Fibroblast of lung (primary cell): Measurements from ENCODE around the gene MCTP1. TPM values are rescaled to one million over a fixed set of nuclear protein-coding genes. Genes with fewer than 3 reads are reported as not detected.

ENCODE experiments used
- DNase-seq, 2 donors: peaks; one replicate each; pipeline versions ENCODE4 v3.0.0 to v3.0.0-alpha.2; 2010; ENCODE audit warnings: low read depth in 2 of 2
- H2AFZ ChIP-seq: 2 replicates; pipeline ENCODE4 v1.5.1; 2012; ENCODE audit warnings: low read length, control low read depth, inconsistent platforms
- H3K27ac ChIP-seq: 2 replicates; pipeline ENCODE4 v1.5.1; 2011; ENCODE audit warnings: low read length, control low read depth; ENCODE audit not compliant: insufficient read depth
- H3K27me3 ChIP-seq: 2 replicates; pipeline ENCODE4 v1.5.1; 2011; ENCODE audit warnings: mild to moderate bottlenecking, low read length; ENCODE audit not compliant: control insufficient read depth, insufficient read depth
- H3K36me3 ChIP-seq: 2 replicates; pipeline ENCODE4 v1.5.1; 2011; ENCODE audit warnings: low read length; ENCODE audit not compliant: control insufficient read depth, insufficient read depth
- H3K4me1 ChIP-seq: 2 replicates; pipeline ENCODE4 v1.5.1; 2011; ENCODE audit warnings: low read length; ENCODE audit not compliant: control insufficient read depth, insufficient read depth; ENCODE audit errors: extremely low read depth
- H3K4me2 ChIP-seq: 2 replicates; pipeline ENCODE4 v1.5.1; 2011; ENCODE audit warnings: low read length, control low read depth; ENCODE audit not compliant: insufficient read depth; ENCODE audit errors: extremely low read depth
- H3K4me3 ChIP-seq, 4 experiments: fragments of 200-600 bp in 1 of 4; sonication (generic) in 1 of 4; replicated peaks in 1 of 4; 2 replicates each; pipeline ENCODE4 v1.5.1; 2011 to 2016; ENCODE audit warnings: low read length in 4 of 4, low read depth in 3 of 4, mild to moderate bottlenecking in 3 of 4, control low read depth in 2 of 4, inconsistent platforms in 1 of 4, mixed read lengths in 1 of 4; ENCODE audit not compliant: insufficient read depth in 1 of 4; ENCODE audit errors: control extremely low read depth in 1 of 4
- H3K79me2 ChIP-seq: 2 replicates; pipeline ENCODE4 v1.5.1; 2012; ENCODE audit warnings: mild to moderate bottlenecking, low read length, inconsistent platforms; ENCODE audit not compliant: control insufficient read depth, insufficient read depth
- H3K9ac ChIP-seq: 2 replicates; pipeline ENCODE4 v1.5.1; 2011; ENCODE audit warnings: mild to moderate bottlenecking, low read length, control low read depth; ENCODE audit not compliant: insufficient read depth
- H3K9me3 ChIP-seq: 2 replicates; pipeline ENCODE4 v1.5.1; 2012; ENCODE audit warnings: low read depth, low read length; ENCODE audit not compliant: control insufficient read depth, insufficient read depth
- H4K20me1 ChIP-seq: 2 replicates; pipeline ENCODE4 v1.5.1; 2011; ENCODE audit warnings: low read length; ENCODE audit not compliant: control insufficient read depth, insufficient read depth; ENCODE audit errors: extremely low read depth
- EZH2 ChIP-seq: IDR thresholded peaks from 2 replicates; pipeline ENCODE4 v1.5.1; 2012; ENCODE audit warnings: low read length, control low read depth, mild to moderate bottlenecking; ENCODE audit errors: missing control alignments
- polyA plus RNA-seq, 2 donors: library from polyadenylated mRNA; depleted of rRNA in 1 of 2; stranded (reverse) in 1 of 2; unstranded in 1 of 2; fragments of >200 nt; gene quantifications; 2 replicates each; pipeline ENCODE4 v1.2.1, GENCODE V29; 2011 to 2012; ENCODE audit warnings: missing spikeins in 1 of 2
- total RNA-seq: library from RNA; depleted of rRNA; stranded (reverse); fragments of >200 nt; gene quantifications from 2 replicates; pipeline ENCODE4 v1.2.1, GENCODE V29; 2014
- TF ChIP-seq, protein P1 (sequence below), 2 donors: IDR thresholded peaks in 1 of 2; conservative IDR thresholded peaks in 1 of 2; 1 replicate in 1 of 2; 2 replicates in 1 of 2; pipeline ENCODE4 v1.5.1; 2011 to 2012; ENCODE audit warnings: low read length in 2 of 2, control low read depth in 1 of 2, inconsistent platforms in 1 of 2, low read depth in 1 of 2, mild to moderate bottlenecking in 1 of 2

Gene MCTP1
- total and polyA plus RNA-seq, 2 donors (not counting 1 experiment from before 2014, with no cell fraction given): 0.78 to 7.9 TPM

DNA sequence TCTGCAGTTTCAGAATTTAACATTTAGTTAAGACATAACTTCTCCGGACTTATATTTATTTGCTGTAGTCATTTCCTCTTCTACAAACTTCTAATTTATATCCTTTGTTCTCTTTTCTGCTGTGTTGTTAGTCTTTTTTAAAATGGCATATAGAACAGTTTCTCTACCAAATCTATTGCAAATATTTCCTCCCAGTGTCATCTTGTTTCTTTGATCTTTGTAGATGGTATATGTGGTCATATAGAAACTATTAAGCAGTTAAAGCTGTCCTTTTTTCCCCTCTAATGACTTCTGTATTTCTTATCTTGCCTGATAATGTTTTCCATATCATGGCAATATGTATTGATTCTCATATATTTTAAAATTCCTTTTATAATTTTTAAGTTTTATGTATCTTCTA, 264.5 kb downstream of the MCTP1 start:
- Histone ChIP-seq H3K79me2 (no peaks in the 10 kb centered on the region), H3K27me3 (no peaks in the 10 kb centered on the region), H3K9me3 (no peaks in the 10 kb centered on the region), H3K9ac (no peak overlapping the region), H3K4me2 (no peak overlapping the region), H3K4me3 (no peak overlapping the region), H3K4me1 (no peaks in the 10 kb centered on the region), H3K36me3 (no peaks in the 10 kb centered on the region), H4K20me1 (no peaks in the 10 kb centered on the region), H3K27ac (no peak overlapping the region), H2AFZ (no peak overlapping the region)
- DNase-seq: no peak
- TF ChIP-seq, protein P1, sequence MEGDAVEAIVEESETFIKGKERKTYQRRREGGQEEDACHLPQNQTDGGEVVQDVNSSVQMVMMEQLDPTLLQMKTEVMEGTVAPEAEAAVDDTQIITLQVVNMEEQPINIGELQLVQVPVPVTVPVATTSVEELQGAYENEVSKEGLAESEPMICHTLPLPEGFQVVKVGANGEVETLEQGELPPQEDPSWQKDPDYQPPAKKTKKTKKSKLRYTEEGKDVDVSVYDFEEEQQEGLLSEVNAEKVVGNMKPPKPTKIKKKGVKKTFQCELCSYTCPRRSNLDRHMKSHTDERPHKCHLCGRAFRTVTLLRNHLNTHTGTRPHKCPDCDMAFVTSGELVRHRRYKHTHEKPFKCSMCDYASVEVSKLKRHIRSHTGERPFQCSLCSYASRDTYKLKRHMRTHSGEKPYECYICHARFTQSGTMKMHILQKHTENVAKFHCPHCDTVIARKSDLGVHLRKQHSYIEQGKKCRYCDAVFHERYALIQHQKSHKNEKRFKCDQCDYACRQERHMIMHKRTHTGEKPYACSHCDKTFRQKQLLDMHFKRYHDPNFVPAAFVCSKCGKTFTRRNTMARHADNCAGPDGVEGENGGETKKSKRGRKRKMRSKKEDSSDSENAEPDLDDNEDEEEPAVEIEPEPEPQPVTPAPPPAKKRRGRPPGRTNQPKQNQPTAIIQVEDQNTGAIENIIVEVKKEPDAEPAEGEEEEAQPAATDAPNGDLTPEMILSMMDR (conservative IDR thresholded peaks at IDR 0.05 in 1 of 2, IDR thresholded peaks at IDR 0.05 in 1 of 2; ENCODE audit: low read depth in 1 of 2, low read length in 2 of 2): no peak
- no peak for TF ChIP-seq EZH2

DNA sequence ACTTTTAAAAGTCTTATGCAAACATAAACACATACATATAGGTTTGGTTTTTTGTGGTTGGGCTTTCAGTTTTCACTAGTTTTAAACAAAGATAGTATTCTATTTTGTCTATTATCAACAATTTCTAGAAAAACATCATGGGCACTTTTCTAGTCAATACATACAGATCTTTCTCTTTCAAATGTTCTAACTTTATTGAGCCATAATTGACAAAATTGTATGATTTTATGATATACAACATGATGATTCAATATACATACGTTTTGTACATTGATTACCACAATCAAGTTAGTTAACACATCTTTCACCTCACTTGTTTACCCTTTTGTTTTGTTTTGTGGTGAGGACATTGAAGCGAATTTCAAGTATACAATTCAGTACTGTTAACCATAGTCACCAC, 265.9 kb downstream of the MCTP1 start:
- H3K4me1 ChIP-seq: no peaks in the 10 kb centered on the region
- H3K4me3 ChIP-seq: no peak overlapping the region
- H3K36me3 ChIP-seq: no peaks in the 10 kb centered on the region
- TF ChIP-seq, protein P1 (conservative IDR thresholded peaks at IDR 0.05 in 1 of 2, IDR thresholded peaks at IDR 0.05 in 1 of 2; ENCODE audit: low read depth in 1 of 2, low read length in 2 of 2): no peak
- TF ChIP-seq EZH2: no peak
- no peaks in the 10 kb centered on the region for H3K9me3 ChIP-seq
- no peaks in the 10 kb centered on the region for H3K27me3 ChIP-seq
- no peaks in the 10 kb centered on the region for H4K20me1 ChIP-seq
- DNase-seq: no peak
- H2AFZ ChIP-seq: no peak overlapping the region
- no peaks in the 10 kb centered on the region for H3K79me2 ChIP-seq
- H3K9ac ChIP-seq: no peak overlapping the region
- H3K27ac ChIP-seq: no peak overlapping the region
- no peak overlapping the region for H3K4me2 ChIP-seq

DNA sequence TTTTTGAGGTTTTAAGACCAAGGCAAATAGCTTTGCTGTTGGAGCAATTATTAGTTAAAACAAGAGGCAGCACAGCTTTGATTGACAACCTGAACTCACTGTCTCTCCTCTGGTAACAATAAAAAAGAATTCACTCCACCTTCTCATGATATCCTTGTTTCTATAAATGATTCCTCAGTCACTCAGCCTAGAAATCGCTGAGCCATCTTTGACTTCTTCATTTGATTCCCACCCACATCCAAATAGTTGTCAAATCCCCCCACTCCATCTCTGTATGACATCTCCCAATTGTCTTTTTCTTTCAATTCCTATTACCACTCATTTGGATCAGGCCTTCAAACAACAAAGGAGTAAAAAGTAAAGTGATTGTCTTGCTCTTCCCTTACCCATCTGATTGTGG, 266.4 kb downstream of the MCTP1 start:
- H4K20me1 ChIP-seq: no peaks in the 10 kb centered on the region
- no peaks in the 10 kb centered on the region for H3K9me3 ChIP-seq
- no peak overlapping the region for H3K27ac ChIP-seq
- H3K4me3 ChIP-seq: no peak overlapping the region
- no peak overlapping the region for H2AFZ ChIP-seq
- DNase-seq: no peak
- H3K4me2 ChIP-seq: no peak overlapping the region
- no peaks in the 10 kb centered on the region for H3K4me1 ChIP-seq
- H3K36me3 ChIP-seq: no peaks in the 10 kb centered on the region
- TF ChIP-seq, protein P1 (conservative IDR thresholded peaks at IDR 0.05 in 1 of 2, IDR thresholded peaks at IDR 0.05 in 1 of 2; ENCODE audit: low read depth in 1 of 2, low read length in 2 of 2): no peak
- no peak for TF ChIP-seq EZH2
- H3K9ac ChIP-seq: no peak overlapping the region
- no peaks in the 10 kb centered on the region for H3K79me2 ChIP-seq
- no peaks in the 10 kb centered on the region for H3K27me3 ChIP-seq
